ENCODE data around the gene RPS6KA2.

Gene RPS6KA2

GRCh38 chr6:166523782-166524559 lies 103.1 kb downstream of the RPS6KA2 start:
- no peak for DNase-seq

GRCh38 chr6:166520905-166521834 lies 105.9 kb downstream of the RPS6KA2 start:
- DNase-seq, result no peak

- no peak for DNase-seq
These were observed 110.7 kb downstream of the RPS6KA2 start for GRCh38 chr6:166516251-166516884.

GRCh38 chr6:166515072-166515810 lies 111.8 kb downstream of the RPS6KA2 start:
- no peak for DNase-seq

- DNase-seq, result no peak
These were observed 112.9 kb downstream of the RPS6KA2 start for GRCh38 chr6:166514196-166514595.

- DNase-seq, result no peak
These were observed 114.5 kb downstream of the RPS6KA2 start for GRCh38 chr6:166512567-166512966.

GRCh38 chr6:166511316-166511715 lies 115.7 kb downstream of the RPS6KA2 start:
- DNase-seq, result no peak

- DNase-seq, result no peak
These were observed 117.9 kb downstream of the RPS6KA2 start for GRCh38 chr6:166509193-166509592.

GRCh38 chr6:166508726-166509125 lies 118.3 kb downstream of the RPS6KA2 start:
- no peak for DNase-seq

- no peak for DNase-seq
These were observed 119.1 kb downstream of the RPS6KA2 start for GRCh38 chr6:166507809-166508564.

- no peak for DNase-seq
These were observed 119.7 kb downstream of the RPS6KA2 start for GRCh38 chr6:166507380-166507779.

- no peak for DNase-seq
These were observed 121.7 kb downstream of the RPS6KA2 start for GRCh38 chr6:166505133-166505905.

GRCh38 chr6:166504100-166504499 lies 123.0 kb downstream of the RPS6KA2 start:
- DNase-seq, result no peak

- no peak for DNase-seq
These were observed 123.8 kb downstream of the RPS6KA2 start for GRCh38 chr6:166503167-166503744.

GRCh38 chr6:166502453-166502852 lies 124.6 kb downstream of the RPS6KA2 start:
- DNase-seq, result no peak

- DNase-seq, result no peak
These were observed 125.8 kb downstream of the RPS6KA2 start for GRCh38 chr6:166501246-166501645.

- no peak for DNase-seq
These were observed 126.8 kb downstream of the RPS6KA2 start for GRCh38 chr6:166500246-166500645.

- no peak for DNase-seq
These were observed 127.5 kb downstream of the RPS6KA2 start for GRCh38 chr6:166499350-166500163.

- DNase-seq, result no peak
These were observed 128.2 kb downstream of the RPS6KA2 start for GRCh38 chr6:166498661-166499349.

All from hematopoietic multipotent progenitor cell treated with erythropoietin and hydrocortisone succinate and interleukin-3 and kit ligand, for 6 days (in vitro differentiated cells).